Neural crest cell (in vitro differentiated cells): ENCODE measurements around the gene C1QTNF3. TPM values are rescaled to one million over a fixed set of nuclear protein-coding genes. Genes with fewer than 3 reads are reported as not detected.
"Not testable (repeated sequence)": the region's sequence is repeated elsewhere in the genome, so short reads cannot be mapped to it uniquely, and the experiment has no call there.

ENCODE experiments used
- DNase-seq: peaks from one replicate; pipeline ENCODE4 v3.0.0; 2021; ENCODE audit warnings: low read depth, mixed read lengths, low spot score
- H3K27ac Mint-ChIP-seq: one replicate; pipeline ENCODE4 v1.8.0; 2021; ENCODE audit warnings: mild to moderate bottlenecking, mixed read lengths; ENCODE audit not compliant: unreplicated experiment
- H3K27me3 Mint-ChIP-seq: 2 replicates; pipeline ENCODE4 v1.8.0; 2021; ENCODE audit warnings: low read depth, mild to moderate bottlenecking, mixed read lengths
- H3K36me3 Mint-ChIP-seq: 2 replicates; pipeline ENCODE4 v1.8.0; 2021; ENCODE audit warnings: low read depth, mild to moderate bottlenecking, mixed read lengths
- H3K4me1 Mint-ChIP-seq: 2 replicates; pipeline ENCODE4 v1.8.0; 2021; ENCODE audit warnings: mixed read lengths
- H3K4me3 Mint-ChIP-seq: one replicate; pipeline ENCODE4 v1.8.0; 2021; ENCODE audit warnings: mild to moderate bottlenecking, mixed read lengths
- H3K9me3 Mint-ChIP-seq: 2 replicates; pipeline ENCODE4 v1.8.0; 2021; ENCODE audit warnings: mixed read lengths
- total RNA-seq: library from RNA; stranded (reverse); gene quantifications from 2 replicates; pipeline ENCODE4 v1.2.1, GENCODE V29; 2021
- TF ChIP-seq, protein P1 (sequence below): fragments of 200-600 bp; sonication (generic); conservative IDR thresholded peaks from 2 replicates; pipeline ENCODE4 v1.5.0; 2021; ENCODE audit warnings: antibody characterized with exemption, mild to moderate bottlenecking

Gene C1QTNF3
- total RNA-seq, 1 donor from 2014 or later = 7.7 TPM

DNA sequence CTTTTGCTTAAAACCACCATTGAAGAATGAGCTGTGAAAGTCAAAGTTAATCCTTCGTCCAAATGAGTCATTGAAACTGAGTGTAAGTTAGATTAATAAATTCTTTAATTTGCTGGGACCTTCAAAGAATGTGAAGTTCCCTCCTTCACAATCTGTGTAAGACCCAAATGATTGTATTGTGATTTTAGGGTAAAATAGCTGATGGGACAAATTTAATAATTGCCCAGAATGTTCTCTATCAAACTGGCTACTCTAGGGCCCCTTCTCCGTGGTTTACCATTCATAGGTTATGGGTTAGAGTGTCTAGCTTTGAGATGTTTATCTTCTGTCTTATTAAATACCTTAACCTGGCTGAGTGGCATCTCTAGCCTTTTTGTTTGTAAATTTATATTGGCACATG, 11.9 kb downstream of the C1QTNF3 start:
- Mint-ChIP-seq H3K4me1 (peaks cover 18% of the 10 kb centered on the region), H3K9me3 (peaks cover 6% of the 10 kb centered on the region), H3K27me3 (no peaks in the 10 kb centered on the region), H3K4me3 (no peak overlapping the region), H3K36me3 (peaks cover 29% of the 10 kb centered on the region), H3K27ac (no peak overlapping the region)
- no peak for DNase-seq
- TF ChIP-seq, protein P1, sequence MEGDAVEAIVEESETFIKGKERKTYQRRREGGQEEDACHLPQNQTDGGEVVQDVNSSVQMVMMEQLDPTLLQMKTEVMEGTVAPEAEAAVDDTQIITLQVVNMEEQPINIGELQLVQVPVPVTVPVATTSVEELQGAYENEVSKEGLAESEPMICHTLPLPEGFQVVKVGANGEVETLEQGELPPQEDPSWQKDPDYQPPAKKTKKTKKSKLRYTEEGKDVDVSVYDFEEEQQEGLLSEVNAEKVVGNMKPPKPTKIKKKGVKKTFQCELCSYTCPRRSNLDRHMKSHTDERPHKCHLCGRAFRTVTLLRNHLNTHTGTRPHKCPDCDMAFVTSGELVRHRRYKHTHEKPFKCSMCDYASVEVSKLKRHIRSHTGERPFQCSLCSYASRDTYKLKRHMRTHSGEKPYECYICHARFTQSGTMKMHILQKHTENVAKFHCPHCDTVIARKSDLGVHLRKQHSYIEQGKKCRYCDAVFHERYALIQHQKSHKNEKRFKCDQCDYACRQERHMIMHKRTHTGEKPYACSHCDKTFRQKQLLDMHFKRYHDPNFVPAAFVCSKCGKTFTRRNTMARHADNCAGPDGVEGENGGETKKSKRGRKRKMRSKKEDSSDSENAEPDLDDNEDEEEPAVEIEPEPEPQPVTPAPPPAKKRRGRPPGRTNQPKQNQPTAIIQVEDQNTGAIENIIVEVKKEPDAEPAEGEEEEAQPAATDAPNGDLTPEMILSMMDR = no peak

DNA sequence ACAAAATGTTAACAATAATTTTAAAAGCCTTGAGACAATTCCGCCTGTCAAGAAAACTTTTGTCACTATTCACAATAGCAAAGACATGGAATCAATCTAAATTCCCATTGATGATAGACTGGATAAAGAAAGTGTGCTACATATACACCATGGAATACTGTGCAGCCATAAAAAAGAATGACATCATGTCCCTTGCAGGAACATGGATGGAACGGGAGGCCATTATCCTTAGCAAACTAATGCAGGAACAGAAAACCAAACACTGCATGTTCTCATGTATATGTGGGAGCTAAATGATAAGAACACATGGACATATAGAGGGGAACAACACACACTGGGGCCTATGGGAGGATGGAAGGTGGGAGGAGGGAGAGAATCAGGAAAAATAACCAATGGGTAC, 12.4 kb downstream of the C1QTNF3 start:
- H3K27ac Mint-ChIP-seq = peak overlapping the region; percentile 60
- peaks cover 13% of the 10 kb centered on the region for H3K4me1 Mint-ChIP-seq
- H3K36me3 Mint-ChIP-seq = peaks cover 29% of the 10 kb centered on the region
- not testable (repeated sequence) for H3K4me3 Mint-ChIP-seq, H3K27me3 Mint-ChIP-seq, DNase-seq, H3K9me3 Mint-ChIP-seq

GRCh38 chr5:34030048-34030447, 13.0 kb downstream of the C1QTNF3 start:
- no peak overlapping the region for H3K27ac Mint-ChIP-seq
- peaks cover 8% of the 10 kb centered on the region for H3K4me1 Mint-ChIP-seq
- H3K9me3 Mint-ChIP-seq = peaks cover 6% of the 10 kb centered on the region
- H3K27me3 Mint-ChIP-seq = no peaks in the 10 kb centered on the region
- no peak overlapping the region for H3K4me3 Mint-ChIP-seq
- no peak for DNase-seq
- TF ChIP-seq, protein P1 = no peak
- H3K36me3 Mint-ChIP-seq = peaks cover 25% of the 10 kb centered on the region

DNA sequence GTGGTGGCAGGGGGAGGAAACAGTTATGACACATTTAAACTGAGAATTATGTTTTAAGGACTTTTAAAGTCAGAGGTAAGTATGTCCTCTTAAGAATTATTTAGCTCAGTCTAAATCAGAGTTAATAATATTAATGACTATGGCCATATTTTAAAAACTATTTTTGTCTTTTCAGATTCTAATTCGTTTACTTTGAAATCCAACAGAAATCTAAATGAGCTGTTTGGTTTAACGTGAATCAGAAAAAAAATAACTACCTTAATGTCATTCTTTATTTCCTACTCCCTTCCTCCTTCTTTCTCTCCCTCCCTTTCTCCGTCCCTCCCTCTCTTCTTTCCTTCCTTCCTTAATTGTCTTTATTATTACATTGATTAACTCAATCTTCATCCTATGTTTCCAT, 14.7 kb downstream of the C1QTNF3 start:
- TF ChIP-seq, protein P1 = no peak
- Mint-ChIP-seq H3K4me3 (no peak overlapping the region), H3K9me3 (peaks cover 5% of the 10 kb centered on the region), H3K27me3 (no peaks in the 10 kb centered on the region), H3K36me3 (peaks cover 22% of the 10 kb centered on the region), H3K4me1 (peaks cover 5% of the 10 kb centered on the region), H3K27ac (no peak overlapping the region)
- DNase-seq = no peak

DNA sequence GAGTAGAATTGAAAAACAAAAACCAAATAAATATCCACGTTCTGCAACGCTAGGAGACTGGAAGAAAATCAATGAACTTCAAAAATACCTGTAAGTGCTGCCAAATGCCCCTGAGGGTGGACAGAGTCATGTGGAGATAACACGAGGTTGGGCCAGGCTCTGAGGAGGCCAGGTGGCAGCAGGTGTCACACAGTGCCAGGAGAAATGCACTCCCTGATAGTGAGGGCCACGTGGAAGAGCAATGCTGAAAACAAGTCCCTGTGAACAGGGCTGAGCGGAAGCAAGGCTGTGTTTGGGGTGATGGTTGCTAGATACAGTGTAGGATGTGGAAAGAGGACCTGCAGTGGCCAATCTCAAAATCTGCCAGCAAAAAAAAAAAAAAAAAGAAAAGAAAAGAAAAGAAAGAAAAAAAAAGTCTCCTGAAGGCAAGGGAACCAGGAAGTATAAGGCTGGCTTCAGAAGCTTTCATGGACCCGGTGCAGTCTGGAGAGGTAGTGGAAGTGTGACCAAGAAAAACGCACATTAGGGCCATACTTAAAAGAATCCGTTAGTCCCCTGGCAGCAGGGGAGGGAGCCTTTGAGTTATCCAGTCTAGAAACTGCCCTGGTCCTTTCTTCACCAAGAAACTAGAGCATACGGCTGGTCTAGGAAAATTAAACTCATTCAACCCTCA, 16.8 kb downstream of the C1QTNF3 start:
- no peaks in the 10 kb centered on the region for H3K27me3 Mint-ChIP-seq
- TF ChIP-seq, protein P1 = no peak
- peaks cover 27% of the 10 kb centered on the region for H3K36me3 Mint-ChIP-seq
- no peak for DNase-seq
- no peak overlapping the region for H3K27ac Mint-ChIP-seq
- H3K4me1 Mint-ChIP-seq = no peaks in the 10 kb centered on the region
- H3K9me3 Mint-ChIP-seq = peaks cover 3% of the 10 kb centered on the region
- no peak overlapping the region for H3K4me3 Mint-ChIP-seq

DNA sequence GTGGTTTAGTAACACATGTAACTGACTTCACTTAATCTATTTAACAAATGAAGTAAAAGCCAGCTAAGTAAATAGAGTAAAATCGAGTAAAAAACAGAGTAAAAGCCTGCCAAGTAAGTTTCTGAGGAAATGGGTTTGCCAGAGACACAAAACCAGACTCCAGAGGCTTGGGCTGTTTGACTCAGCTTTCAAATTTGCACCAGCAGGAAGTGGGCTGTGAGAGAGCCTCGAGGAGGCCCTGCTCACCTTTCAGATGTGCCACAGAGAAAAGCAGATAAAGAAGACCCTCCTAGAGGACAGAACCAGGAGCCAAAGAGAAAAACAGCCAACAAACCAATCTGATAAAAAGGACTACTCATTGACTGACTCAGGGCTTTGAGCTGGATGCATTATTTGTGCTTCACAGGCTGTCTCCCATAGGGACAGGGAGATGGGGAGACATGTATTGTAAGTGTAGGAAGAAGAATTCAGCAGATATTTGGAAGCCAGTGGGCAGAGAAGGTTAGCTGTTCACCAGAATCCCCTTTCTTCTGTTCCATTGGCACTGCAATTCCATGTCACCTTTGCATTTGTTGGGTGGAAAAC, 20.8 kb downstream of the C1QTNF3 start:
- TF ChIP-seq, protein P1 = no peak
- Mint-ChIP-seq H3K27ac (no peak overlapping the region), H3K27me3 (no peaks in the 10 kb centered on the region), H3K9me3 (no peaks in the 10 kb centered on the region), H3K4me3 (no peak overlapping the region), H3K36me3 (peaks cover 30% of the 10 kb centered on the region), H3K4me1 (no peaks in the 10 kb centered on the region)
- no peak for DNase-seq
